GM18505 (cell line): ENCODE results near the gene DYNC1I2.
A peak's percentile ranks its signal among the peaks of the same experiment; 100 is the strongest.

ENCODE experiments used
- ATAC-seq: cut with Tn5 transposase; IDR thresholded peaks from one replicate; pipeline ENCODE4 v1.9.1; 2021; ENCODE audit not compliant: unreplicated experiment
- POLR2A ChIP-seq: IDR thresholded peaks from 4 replicates; pipeline ENCODE4 v1.6.1; 2011; ENCODE audit warnings: borderline replicate concordance; ENCODE audit not compliant: insufficient read depth, insufficient read length; ENCODE audit errors: extremely low read depth

DYNC1I2 gene

GRCh38 chr2:171687287-171688128 is at the start of gene DYNC1I2:
Gene DYNC1I2 (plus strand): TSS chr2:171687469. CDS start chr2:171690156, 2,687 bp downstream.
- TF ChIP-seq POLR2A = peak; percentile 50
- ATAC-seq = peak; percentile 75

- no peak for ATAC-seq
Measured at GRCh38 chr2:171651667-171652415, 35.4 kb upstream of the DYNC1I2 start.

GRCh38 chr2:171652416-171652785 is 34.9 kb upstream of the DYNC1I2 start:
- no peak for TF ChIP-seq POLR2A
- ATAC-seq = no peak

More at GRCh38 chr2:171651667-171652415, 35.4 kb upstream of the DYNC1I2 start:
- no peak for TF ChIP-seq POLR2A

- TF ChIP-seq POLR2A = no peak
- ATAC-seq = no peak
Measured at GRCh38 chr2:171655586-171655985, 31.7 kb upstream of the DYNC1I2 start.

- TF ChIP-seq POLR2A = no peak
- no peak for ATAC-seq
Measured at GRCh38 chr2:171667041-171667440, 20.2 kb upstream of the DYNC1I2 start.

GRCh38 chr2:171668183-171668582 is 19.1 kb upstream of the DYNC1I2 start:
- ATAC-seq = no peak
- TF ChIP-seq POLR2A = no peak

GRCh38 chr2:171669121-171669520 is 18.1 kb upstream of the DYNC1I2 start:
- TF ChIP-seq POLR2A = no peak
- no peak for ATAC-seq

GRCh38 chr2:171670655-171671054 is 16.6 kb upstream of the DYNC1I2 start:
- TF ChIP-seq POLR2A = no peak
- ATAC-seq = no peak

GRCh38 chr2:171671867-171672266 is 15.4 kb upstream of the DYNC1I2 start:
- no peak for ATAC-seq
- no peak for TF ChIP-seq POLR2A

- ATAC-seq = no peak
- no peak for TF ChIP-seq POLR2A
Measured at GRCh38 chr2:171673905-171674304, 13.4 kb upstream of the DYNC1I2 start.

- no peak for ATAC-seq
- no peak for TF ChIP-seq POLR2A
Measured at GRCh38 chr2:171675810-171676345, 11.4 kb upstream of the DYNC1I2 start.

- ATAC-seq = no peak
- no peak for TF ChIP-seq POLR2A
Measured at GRCh38 chr2:171678619-171679018, 8.7 kb upstream of the DYNC1I2 start.

GRCh38 chr2:171688129-171688465 is 828 bp downstream of the DYNC1I2 start:
- peak; percentile 20 for ATAC-seq
- TF ChIP-seq POLR2A = no peak

GRCh38 chr2:171692331-171692730 is 5.1 kb downstream of the DYNC1I2 start:
- TF ChIP-seq POLR2A = no peak
- ATAC-seq = no peak

GRCh38 chr2:171702781-171703556 is 15.7 kb downstream of the DYNC1I2 start:
- ATAC-seq = no peak
- TF ChIP-seq POLR2A = no peak
